HG02798 (cell line): ENCODE measurements around the gene MFSD6.
A peak's percentile ranks its signal among the peaks of the same experiment; 100 is the strongest.

Source experiments
- ATAC-seq: cut with Tn5 transposase; IDR thresholded peaks from one replicate; pipeline ENCODE4 v1.9.1; 2021; ENCODE audit warnings: mild to moderate bottlenecking; ENCODE audit not compliant: unreplicated experiment, poor library complexity

MFSD6 gene

DNA sequence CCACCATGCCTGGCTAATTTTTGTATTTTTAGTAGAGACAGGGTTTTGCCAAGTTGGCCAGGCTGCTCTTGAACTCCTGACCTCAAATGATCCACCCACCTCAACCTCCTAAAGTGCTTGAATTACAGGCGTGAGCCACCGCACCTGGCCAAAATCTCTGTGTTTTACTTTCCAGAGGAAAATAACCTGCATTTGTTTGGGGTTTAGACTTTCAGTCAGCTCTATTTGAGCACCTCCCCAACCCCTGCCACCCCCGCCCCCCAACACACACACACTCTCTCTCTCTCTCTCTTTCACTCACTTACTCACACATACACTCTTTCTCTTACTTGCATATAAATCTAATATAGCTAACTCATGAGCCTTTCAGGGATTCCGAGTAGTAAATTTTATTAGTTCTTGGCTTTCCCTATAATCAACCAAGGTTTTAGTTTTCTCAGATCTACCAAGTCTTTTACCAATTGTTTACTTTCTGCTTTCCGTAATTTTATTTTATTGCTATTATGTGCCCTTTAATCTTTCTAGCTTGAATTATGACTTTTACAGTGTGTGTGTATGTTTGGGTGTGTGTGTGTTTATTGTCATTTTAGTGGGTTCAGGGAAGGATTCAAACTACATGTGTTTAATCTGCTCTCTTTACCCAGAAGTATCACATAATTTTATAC is 24.5 kb downstream of the MFSD6 start:
- ATAC-seq, result peak; percentile 46

DNA sequence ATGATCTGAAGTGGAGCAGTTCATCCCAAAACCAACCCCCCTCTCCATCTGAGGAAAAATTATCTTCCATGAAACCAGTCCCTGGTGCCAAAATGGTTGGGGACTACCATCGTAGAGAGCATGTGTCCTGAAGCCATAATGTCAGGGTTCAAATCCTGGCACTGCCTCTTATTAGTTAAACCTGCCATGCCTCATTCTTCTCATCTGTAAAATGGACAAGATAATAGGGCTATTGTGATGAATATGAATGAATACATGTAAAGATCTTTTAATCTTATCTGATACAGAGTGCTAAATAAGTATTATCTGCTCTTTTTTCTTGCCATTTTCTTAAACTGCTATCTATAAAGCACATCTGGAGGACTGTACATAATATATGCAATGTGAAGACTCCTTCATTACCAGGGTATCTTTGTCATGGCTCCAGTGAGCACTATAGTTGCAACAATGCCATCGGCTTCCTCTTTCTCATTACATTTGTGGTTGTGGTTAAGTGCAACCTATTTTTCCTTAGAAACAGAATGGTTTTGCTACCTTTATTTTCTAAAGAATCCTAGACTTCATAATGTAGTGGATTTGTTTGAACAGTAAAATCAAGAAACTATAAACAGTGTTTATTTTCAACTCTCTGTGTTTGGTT is 27.0 kb downstream of the MFSD6 start:
- no peak for ATAC-seq

DNA sequence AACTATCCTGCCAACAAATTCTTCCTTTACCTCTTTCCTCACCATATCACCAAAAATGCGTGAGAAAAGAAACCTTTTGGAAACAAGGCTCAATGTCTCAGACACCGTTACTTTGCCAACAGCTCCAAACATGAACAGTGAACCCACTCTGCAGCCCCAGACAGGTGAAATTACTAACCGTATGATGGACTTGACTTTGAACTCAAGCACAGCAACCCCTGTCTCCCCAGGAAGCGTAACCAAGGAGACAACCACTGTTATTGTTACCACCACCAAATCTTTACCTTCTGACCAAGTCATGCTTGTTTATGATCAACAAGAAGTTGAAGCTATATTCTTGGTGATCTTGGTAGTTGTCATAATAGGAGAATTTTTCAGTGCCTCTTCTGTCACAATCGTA is 28.4 kb downstream of the MFSD6 start:
- no peak for ATAC-seq

DNA sequence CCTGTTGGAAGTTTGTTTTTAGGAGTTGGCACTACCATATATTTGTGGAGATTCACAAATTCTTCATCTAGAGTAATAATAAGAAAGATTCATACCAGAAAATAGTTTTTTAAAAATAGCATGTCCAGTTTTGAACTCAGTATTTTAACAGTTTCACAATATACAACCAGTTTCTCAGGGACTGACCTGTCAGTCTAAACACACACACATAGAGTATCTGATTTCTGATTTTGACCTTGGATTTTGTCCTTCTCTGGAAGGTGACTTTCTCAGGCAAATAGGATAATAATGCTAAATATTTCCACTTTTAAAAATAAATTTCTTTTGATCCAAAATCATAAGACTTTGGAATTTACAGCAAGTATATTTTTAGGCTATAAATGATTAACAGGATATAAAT is 32.0 kb downstream of the MFSD6 start:
- ATAC-seq, result peak; percentile 35

DNA sequence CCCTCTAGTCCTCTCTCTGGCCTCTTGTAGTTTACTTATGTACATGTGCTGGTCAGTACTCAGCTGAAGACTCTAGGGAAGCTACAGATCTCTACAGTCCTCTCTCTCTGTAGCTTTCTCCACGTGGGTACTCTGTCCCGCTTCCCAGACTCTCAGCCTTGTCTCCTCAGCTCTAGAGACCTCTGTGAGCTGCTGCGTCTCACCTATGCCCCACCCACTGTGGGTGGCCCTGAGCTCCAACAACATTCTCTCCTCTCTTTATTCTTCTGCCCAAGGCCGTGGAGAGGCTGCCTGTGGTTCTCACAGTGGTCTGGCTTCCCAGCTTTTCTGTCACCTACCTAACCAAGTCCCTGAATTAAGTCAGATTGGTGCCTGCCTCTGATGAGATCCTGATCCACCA is 33.4 kb downstream of the MFSD6 start:
- ATAC-seq, result no peak

DNA sequence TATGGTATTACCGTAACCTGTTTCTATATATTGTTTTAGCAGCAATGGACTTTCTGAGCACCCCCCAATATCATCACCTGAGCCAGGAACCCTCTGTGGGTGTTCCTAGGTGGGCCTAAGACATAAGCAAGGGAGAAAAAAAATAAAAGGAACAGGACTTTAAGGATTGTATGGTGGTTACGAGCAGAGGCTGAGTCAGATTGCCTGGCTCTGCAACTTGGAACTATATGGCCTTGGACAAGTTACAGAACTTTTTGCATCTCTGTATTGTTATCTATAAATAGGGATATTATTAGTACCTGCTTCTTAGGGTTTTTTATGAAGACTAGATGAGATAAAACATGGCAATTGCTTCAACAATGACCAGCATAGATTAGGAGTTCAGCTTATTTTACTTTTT is 34.9 kb downstream of the MFSD6 start:
- ATAC-seq, result no peak

DNA sequence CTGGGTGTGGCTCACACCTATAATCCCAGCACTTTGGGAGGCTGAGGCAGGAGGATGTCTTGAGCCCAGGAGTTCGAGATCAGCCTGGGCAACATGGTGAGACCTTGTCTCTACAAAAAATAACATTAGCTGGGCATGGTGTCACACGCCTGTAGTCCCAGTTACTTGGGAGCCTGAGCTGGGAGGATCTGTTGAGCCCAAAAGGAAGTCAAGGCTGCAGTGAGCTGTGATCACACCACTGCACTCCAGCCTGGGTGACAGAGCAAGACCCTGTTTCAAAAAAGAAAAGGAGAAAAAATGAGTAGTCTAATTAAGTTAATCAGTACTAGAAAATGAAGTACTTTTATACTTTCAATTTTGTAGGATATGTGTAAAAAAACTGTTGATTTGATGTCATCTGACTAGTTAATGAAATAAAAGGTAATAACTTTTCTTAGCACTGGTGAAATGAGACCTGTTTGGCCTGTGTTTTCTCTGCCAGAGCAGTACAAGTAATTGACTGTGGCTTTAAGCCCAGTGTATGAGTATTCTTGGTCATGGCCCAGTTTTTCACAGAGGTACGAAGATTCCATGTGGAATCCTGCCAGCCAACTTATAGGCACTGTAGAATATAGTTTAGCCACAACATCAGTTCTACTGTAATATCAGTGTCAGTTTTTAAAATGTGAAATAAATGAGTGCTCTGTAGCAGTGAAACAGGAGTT is 35.8 kb downstream of the MFSD6 start:
- ATAC-seq, result no peak

DNA sequence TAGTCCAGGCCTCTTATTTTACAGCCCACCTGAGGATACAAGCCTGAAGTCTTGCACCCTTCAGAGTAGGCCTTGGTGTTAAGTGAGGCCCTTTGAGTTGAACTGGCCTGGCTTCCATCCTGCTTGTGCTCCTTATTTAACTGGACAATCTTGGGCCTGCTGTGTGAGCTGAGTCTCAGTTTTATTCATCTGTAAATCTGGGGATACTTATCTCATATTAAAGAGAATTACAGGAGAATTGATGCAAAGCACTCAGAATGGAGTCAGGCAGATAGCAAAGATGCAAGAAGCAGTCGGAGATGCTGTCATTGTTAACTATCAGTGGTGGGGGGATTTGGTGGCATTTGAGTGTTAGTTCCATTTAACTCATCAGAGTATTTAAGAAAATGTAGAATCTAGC is 36.8 kb downstream of the MFSD6 start:
- no peak for ATAC-seq

DNA sequence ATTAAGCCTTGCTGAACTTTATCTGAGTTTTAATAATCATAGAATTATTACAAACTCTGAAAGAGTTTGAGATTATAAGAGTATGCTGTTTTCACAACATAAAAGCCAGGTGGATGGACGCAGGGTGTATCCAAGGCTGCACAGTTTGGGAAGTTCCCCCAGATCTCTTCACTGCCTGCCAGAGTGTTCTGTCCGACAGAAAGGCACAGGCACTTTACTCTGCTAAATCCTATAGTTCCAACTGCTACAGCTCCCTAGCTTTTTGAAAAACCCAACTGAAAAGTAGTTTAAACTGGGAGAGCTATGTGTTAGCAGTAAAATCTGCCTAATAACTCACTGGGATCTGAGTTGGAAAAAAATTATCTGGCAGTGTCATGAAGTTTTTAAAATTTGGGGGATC is 38.0 kb downstream of the MFSD6 start:
- ATAC-seq, result no peak

DNA sequence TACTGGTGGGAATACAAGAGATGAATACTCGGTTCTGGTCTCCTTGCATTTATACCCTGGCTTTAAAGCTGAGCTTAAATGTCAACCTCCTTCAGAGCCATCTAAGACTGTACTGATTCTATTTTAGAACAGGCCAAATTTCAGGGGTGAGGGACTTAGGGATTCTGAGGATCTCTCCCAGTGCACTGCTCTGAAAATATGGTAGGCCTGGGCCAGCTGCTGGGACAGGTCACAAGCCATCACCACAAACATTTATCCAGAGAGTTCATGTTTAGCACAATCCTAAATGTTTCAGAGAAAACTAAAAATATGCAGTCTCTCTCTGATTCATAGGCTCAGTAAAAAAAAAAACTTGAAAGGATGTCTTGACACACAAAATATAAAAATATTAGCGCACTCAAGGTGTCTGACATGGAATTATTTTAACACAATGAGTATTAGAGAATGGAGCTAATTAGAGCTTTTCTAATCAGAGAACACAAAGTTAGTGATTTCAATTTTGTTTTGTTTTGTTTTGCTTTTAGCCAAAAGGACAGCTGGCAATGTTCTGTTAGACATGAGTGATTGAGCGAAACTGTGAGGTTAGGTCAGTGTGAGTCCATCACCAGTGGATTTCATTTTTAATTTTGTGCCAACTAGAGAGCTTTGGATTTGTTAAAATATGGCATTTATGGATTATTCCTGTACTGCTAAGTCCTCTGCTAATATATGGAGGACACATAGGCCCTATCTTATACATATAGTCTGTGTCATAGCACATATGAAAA is 38.8 kb downstream of the MFSD6 start:
- ATAC-seq, result peak; percentile 35

DNA sequence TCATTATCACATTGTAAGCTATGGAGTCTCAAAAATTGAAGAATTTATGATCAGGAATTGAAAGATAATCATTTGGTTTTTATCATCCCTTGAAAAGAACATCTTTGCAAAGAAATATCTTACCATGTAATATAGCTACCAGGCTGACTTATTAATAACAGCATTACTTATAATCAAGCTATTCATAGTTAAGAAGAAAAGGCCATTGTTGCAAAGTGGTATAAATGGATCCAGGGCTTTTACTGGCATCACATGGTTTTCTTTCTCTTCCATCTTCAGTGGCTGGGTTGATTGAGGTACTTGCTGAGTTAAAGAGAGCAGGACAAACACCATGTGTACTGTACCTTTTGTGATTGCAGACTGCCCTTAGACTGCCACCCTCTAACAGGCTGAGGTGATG is 39.6 kb downstream of the MFSD6 start:
- ATAC-seq, result no peak

DNA sequence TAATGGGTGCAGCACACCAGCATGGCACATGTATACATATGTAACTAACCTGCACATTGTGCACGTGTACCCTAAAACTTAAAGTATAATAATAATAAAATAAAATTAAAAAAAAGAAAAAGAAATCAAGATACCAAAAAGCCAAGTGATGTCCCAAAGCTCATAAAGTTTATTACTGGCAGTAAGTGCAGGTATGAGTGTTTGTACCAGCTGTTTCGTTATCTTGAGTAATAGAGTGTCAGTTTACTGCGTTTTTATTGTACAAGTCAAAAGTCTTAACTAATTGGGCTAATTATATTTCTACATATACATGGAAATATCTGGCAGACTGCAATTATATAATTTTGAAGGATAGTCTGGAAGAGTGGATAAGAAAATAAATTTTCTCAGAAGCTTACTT is 41.8 kb downstream of the MFSD6 start:
- ATAC-seq, result no peak

DNA sequence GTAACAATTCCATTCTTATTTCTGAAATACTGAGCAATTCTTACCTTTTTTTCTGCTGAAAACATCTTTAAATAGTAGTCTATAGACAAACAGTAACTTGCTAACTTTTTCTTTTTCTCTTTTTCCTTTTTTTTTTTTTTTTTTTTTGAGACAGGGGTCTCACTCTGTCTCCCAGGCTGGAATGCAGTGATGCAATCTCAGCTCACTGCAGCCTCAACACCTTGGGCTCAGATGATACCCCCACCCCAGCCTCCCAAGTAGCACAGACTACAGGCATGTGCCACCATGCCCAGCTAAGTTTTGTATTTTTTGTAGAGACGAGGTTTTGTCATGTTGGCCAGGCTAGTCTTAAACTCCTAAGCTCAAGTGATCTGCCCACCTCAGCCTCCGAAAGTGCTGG is 42.2 kb downstream of the MFSD6 start:
- ATAC-seq, result no peak

DNA sequence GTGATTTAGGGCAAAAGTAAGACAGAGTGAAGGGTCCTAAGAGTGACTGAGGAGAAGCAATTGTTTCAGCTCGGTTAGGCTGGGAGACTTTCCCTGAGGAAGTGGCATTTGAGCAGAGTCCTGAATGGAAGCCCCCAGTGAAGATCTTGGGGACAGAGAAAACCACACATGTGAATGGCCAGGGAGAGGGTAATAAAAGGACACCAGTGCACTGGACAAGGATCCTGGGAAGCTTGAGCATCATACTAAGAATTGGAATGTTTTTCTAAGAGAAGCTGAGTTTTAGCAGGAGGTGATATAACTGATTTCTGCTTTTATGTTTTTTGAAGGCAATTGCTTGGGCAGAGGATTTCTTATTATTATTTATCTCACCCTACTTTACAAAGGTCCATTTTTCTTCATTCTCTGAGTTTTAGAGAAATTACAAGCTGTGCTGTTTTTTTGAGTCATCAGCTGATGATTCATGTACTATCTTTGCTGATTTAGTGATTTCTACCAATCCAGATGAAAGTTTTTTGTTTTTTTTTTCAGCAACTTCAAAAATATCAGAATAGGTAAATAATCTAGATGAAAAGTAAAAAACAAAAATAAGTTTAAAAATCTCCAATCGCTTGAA is 43.5 kb downstream of the MFSD6 start:
- ATAC-seq, result no peak

DNA sequence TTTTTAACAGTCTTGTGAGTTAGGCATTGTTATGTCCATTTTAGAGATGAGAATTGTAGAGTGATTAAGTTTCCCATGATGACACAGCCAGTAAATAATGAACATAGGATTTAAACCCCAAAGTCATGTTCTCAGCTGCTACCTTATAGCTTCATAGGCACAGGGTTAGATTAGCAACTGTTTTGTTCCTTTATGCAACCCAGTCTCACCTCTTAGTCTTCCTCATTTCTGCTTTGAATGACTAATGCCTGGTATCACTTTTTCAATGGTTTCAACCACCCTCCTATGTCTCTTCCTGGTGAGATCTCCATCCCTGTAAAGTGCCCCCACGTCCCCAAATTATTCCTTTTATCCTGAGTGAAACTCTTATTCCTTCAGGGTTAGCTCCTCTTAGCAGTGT is 44.3 kb downstream of the MFSD6 start:
- ATAC-seq, result no peak

DNA sequence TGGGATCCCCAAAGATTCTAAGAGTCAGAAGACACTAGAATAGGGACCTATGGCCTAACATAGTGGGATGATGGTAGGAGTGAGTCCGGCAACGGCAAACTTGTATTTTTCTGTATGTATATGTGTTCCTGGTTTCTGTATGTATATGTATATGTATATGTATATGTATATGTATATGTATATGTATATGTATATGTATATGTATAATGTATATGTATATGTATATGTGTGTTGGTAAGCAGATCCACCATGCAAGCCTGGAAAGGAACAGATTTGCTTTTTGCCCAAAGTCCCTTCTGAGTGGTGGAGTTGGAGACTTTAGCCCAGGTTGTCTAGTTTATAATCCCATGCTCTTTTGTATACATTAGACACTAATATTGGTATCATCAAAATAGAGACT is 46.6 kb downstream of the MFSD6 start:
- ATAC-seq, result no peak

DNA sequence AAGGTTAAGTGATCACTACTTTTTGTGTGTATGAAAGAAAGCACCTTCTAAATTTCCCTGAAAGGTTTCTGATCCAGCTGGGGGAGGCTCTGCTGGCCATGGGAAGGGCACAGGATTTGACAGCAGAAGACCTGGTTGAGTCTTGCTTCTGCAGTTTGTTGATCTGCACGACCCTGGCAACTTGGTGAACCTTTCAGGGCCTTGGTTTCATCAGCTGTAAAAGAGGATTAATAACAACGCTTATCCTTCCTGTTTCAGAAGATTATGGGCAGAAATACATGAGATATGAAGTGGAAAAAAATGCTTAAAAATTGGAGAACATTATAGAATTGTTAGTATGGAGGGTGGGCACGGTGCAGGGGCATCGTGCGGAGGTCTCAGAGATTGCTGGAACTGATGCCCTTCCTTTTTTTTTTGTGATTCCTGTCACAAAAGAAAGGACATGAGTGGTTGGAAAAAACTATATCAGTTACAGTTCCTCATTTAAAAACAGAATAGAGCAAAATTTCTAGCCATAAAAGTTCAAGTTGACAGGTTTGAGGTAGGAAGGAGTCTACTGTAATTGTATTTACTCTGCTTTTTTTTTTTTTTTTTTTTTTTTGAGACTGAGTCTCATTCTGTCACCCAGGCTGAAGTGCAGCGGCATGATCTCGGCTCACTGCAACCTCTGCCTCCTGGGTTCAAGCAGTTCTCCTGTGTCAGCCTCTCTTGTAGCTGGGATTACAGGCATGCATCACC is 47.4 kb downstream of the MFSD6 start:
- ATAC-seq, result no peak

DNA sequence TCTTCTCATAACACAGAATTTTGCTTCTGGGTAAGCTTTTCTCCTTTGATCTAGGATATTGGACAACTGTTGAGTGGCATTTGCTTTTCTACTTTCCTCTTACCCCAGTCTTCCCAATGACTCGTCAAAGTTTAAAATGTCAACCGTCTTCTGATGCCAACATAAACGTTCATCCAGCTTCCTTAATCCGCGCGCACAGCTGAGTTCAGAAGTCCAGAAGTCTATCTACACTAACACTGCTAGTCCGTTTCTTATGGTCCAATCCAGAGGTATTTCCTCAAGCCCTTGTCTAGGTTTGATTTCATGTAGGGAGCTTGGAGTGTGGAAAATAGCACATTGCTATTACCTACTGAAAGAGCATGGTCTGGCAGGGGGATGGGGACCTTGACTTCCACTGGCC is 48.7 kb downstream of the MFSD6 start:
- ATAC-seq, result no peak

DNA sequence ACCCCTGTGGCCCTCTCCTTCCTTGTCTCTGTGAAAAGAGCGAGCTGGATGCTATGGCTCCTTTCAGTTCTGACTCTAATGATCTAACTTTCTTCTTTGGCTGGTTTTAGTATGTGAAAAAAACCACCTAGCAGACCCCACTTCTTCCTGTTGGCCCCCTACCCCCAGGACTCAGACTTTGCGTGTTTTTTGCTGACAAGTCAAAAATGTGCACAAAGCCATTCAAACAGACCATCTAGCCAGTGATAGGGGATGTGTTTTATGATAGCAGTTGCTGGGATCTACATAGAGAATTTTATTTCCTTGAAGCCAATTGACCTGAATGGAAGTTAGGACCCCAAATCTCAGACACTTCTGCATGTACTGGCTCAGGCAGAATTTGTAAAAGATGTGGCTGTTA is 49.1 kb downstream of the MFSD6 start:
- ATAC-seq, result no peak
